H1 (cell line): ENCODE measurements around the gene ZSWIM6. TPM values are rescaled to one million over a fixed set of nuclear protein-coding genes. Genes with fewer than 3 reads are reported as not detected.

Source experiments
- BCL11A ChIP-seq, 2 experiments: IDR thresholded peaks; one replicate each; pipeline ENCODE4 v1.6.1; 2011; ENCODE audit warnings: low read depth in 2 of 2, low read length in 2 of 2, mild to moderate bottlenecking in 2 of 2
- CHD1 ChIP-seq: IDR thresholded peaks from 2 replicates; pipeline ENCODE4 v1.6.1; 2012; ENCODE audit warnings: low read depth, low read length, improper control_type of control experiment
- KDM4A ChIP-seq: IDR thresholded peaks from one replicate; pipeline ENCODE4 v1.7.1; 2012; ENCODE audit warnings: low read depth, mild to moderate bottlenecking, moderate library complexity, low read length, inconsistent platforms; ENCODE audit not compliant: severe bottlenecking
- POU5F1 ChIP-seq: IDR thresholded peaks from 2 replicates; pipeline ENCODE4 v1.6.1; 2011; ENCODE audit warnings: low read depth, mild to moderate bottlenecking, low read length, moderate library complexity
- TAF1 ChIP-seq: IDR thresholded peaks from 2 replicates; pipeline ENCODE4 v1.6.1; 2011; ENCODE audit warnings: mild to moderate bottlenecking, low read depth, low read length
- polyA plus RNA-seq, 7 experiments: library from polyadenylated mRNA; depleted of rRNA in 3 of 7; stranded (reverse) in 5 of 7; unstranded in 2 of 7; fragments of >200 nt in 5 of 7; fragments of 200-250 nt in 2 of 7; gene quantifications; 1 replicate in 5 of 7; 2 replicates in 1 of 7; 4 replicates in 1 of 7; pipeline versions ENCODE4 v1.2.1 to v1.2.3, GENCODE V29; 2011 to 2013; ENCODE audit warnings: missing spikeins in 2 of 7, mixed read lengths in 2 of 7
- total RNA-seq: library from RNA; stranded (reverse); fragmentation: NEBNext Ultra II Directional; extraction: Animal tissue kit (Norgen Biotek cat#: 25700); gene quantifications from 2 replicates; pipeline ENCODE4 v1.2.1, GENCODE V29; 2021
- TF ChIP-seq, protein P1 (sequence below), 3 experiments: IDR thresholded peaks; 1 replicate in 2 of 3; 2 replicates in 1 of 3; pipeline versions ENCODE4 v1.5.1 to v1.6.1; 2011; ENCODE audit warnings: low read length in 3 of 3, mild to moderate bottlenecking in 3 of 3, inconsistent platforms in 2 of 3, low read depth in 1 of 3, moderate library complexity in 1 of 3; ENCODE audit not compliant: insufficient read depth in 1 of 3; ENCODE audit errors: control extremely low read depth in 1 of 3

ZSWIM6 gene
- total and polyA plus RNA-seq, 2 of the 8 experiments (the other 6 are each of a cell fraction or from before 2014, with no cell fraction given): 7.9 to 12.4 TPM

DNA sequence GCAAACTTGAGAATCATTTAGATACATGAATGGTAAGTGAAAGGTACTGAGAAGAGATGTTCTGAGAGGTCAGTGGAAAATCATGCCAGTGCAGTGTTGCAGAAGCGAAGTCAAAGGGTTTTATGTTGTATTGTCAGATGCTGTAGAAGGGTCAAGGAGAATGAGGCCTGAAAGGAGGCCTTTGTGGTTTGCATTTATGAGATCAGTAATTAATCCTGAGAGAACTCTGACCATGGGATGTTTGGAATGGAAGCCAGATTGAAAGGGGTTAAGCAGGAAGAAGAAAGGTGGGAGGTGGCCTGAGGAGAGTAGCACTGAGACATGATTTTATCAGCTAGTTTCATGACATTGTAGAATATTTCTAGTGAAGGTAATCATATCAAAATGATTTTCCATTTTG, 97.8 kb downstream of the ZSWIM6 start (continued):
- TF ChIP-seq, protein P1, sequence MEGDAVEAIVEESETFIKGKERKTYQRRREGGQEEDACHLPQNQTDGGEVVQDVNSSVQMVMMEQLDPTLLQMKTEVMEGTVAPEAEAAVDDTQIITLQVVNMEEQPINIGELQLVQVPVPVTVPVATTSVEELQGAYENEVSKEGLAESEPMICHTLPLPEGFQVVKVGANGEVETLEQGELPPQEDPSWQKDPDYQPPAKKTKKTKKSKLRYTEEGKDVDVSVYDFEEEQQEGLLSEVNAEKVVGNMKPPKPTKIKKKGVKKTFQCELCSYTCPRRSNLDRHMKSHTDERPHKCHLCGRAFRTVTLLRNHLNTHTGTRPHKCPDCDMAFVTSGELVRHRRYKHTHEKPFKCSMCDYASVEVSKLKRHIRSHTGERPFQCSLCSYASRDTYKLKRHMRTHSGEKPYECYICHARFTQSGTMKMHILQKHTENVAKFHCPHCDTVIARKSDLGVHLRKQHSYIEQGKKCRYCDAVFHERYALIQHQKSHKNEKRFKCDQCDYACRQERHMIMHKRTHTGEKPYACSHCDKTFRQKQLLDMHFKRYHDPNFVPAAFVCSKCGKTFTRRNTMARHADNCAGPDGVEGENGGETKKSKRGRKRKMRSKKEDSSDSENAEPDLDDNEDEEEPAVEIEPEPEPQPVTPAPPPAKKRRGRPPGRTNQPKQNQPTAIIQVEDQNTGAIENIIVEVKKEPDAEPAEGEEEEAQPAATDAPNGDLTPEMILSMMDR (IDR thresholded peaks at IDR 0.05; ENCODE audit: control extremely low read depth in 1 of 3, insufficient read depth in 1 of 3, low read depth in 1 of 3, low read length in 3 of 3): no peak
- TF ChIP-seq KDM4A: no peak
- no peak for TF ChIP-seq BCL11A (IDR thresholded peaks at IDR 0.05; ENCODE audit: low read depth in 2 of 2, low read length in 2 of 2)
- TF ChIP-seq TAF1: no peak
- no peak for TF ChIP-seq POU5F1
- no peak for TF ChIP-seq CHD1
